ENCODE measurements around the gene GMDS.

GMDS gene

DNA sequence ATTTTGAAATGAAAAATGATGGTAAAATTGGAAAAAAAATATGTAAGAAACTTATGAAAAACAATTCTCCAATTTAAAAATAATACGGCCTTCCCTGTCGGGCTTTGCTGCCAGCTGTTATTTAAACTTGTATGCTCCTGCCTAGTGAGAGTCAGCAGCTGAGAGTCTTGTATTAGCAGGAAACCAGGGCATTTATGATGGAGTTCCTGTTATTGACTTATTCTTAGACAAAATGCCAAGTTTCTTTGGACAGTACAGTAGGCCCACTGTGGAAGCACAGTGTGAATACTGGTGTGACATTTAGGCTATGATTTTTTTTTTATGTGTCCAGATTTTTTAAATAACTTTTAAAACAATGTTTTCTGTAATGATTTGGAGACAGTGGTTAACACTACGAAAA is 42.1 kb downstream of the GMDS start:
- DNase-seq = no peak

GRCh38 chr6:2197984-2198383 is 47.4 kb downstream of the GMDS start:
- DNase-seq = no peak

DNA sequence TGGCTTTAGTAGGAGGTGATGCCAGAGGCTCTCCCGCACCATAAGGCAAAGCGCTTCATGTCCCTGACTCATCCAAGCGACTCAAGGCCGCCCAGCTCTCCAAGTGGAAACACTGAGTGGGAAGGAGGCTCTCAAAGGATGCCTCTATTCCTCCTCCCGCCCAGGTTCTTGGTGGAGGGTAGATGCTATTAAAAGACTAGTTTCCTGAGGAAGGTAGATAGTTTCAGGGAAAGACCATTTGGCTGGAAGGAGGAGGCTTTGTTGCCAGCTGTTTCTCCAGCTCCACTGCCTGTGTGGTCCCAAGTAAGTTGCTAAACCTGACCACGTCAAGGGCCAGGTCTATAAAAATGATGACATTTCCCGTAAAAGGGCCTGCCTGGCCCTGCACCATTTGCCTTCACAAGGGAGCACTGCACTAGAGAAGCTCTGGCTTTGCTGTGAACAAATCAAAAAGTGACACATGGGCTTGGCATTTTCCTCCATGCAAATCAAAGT is 48.2 kb downstream of the GMDS start:
- no peak for DNase-seq

GRCh38 chr6:2196079-2196679 is 49.2 kb downstream of the GMDS start:
- DNase-seq = peak; percentile 86

DNA sequence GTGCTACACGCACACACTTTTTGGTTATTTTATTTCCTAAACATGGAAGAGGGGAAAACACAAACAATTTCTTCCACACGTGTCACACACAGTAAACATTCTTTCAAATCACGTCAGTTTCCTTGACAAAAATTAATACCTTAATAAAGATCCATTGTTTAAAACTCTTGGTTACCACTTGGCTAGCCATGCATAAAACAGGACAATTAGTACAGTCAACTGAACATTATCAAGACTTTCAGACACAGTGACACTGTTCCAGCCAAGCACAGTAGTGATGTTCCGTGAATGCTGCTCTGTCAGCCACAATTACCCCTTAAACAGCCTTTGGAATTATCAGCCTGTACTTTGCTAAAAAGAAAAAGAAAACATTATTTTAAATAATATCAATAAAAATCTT is 50.8 kb downstream of the GMDS start:
- no peak for DNase-seq

GRCh38 chr6:2193931-2194330 is 51.5 kb downstream of the GMDS start:
- no peak for DNase-seq

DNA sequence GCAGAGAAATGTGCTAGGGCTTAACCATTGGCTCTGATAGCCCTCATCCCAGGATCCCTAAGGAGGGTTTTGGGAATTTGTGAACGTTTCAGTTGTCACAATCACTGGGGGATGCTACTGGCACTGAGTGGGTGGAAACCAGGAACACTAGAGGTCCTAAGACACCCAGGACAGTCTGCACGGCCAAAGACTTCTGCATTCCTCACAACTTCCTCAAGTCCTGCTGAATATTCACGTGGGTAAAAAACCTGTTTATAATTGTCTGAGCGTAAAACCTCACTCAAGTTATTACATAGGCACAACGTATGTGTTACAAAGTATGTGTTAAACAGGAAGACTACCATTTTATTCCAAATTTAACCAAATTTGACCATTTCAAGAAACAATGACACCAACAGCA is 52.4 kb downstream of the GMDS start:
- no peak for DNase-seq

GRCh38 chr6:2191390-2191740 is 54.0 kb downstream of the GMDS start:
- DNase-seq = no peak

GRCh38 chr6:2190661-2191389 is 54.6 kb downstream of the GMDS start:
- DNase-seq = no peak

DNA sequence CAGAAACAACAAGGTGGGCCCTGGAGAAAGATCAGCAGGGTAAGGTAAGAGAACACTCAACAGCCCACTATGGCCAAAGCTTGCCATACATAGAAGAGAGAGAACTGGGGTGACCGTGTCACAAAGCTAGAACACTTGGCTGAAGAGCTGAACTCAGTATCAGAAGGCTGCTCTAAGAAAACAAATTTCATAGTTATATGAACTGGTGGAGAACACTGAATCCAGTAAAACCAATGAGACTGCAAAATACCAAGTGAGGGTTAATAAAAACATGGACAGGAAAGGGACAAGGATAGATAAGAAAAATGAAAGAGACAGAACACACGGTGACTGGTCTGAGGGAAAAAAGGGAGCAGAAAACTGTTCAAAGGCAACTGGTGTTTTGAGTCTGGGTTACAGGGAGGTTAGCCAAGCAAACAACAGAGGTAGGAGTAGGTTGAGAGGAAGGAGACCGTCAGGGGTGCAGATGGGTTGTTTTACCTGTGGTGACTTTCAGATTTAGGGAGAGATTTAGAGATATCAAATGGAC is 56.5 kb downstream of the GMDS start:
- no peak for DNase-seq

DNA sequence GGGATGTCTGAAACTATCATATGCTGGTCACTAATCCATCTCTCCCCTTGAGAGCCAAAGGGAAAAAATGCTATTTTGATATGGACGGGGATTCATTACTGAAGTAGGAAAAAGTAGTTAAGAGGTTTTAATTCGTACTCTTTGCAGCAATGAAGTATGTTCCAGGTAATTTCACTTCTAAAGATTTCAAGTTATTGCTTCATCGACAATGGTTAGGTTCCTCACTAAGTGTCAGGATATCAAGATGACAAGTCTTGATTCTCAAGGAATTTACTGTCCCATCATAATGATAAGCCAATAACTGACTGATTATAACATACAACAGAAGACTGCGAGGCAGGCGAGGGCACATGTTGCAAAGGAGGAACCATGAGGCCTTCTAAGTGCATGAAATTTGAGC is 57.0 kb downstream of the GMDS start:
- no peak for DNase-seq

DNA sequence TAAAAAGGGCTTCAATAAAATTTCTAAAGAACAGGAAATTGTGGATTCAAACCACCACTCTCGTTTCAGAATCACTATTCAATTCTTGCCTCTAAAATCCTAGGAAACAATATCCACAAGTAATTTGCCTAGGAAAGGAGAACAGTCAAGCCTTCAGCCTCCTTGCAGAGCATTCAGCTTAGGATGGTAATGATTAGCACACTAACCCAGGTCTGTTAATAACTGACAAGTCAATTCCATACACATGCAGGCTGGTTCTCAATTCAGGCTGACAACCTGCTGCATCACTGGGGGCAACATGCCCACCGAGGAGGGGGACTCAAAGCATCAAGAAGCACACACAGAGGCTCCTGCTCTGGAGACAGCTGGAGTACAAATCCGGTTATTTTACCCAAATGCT is 57.6 kb downstream of the GMDS start:
- DNase-seq = no peak

DNA sequence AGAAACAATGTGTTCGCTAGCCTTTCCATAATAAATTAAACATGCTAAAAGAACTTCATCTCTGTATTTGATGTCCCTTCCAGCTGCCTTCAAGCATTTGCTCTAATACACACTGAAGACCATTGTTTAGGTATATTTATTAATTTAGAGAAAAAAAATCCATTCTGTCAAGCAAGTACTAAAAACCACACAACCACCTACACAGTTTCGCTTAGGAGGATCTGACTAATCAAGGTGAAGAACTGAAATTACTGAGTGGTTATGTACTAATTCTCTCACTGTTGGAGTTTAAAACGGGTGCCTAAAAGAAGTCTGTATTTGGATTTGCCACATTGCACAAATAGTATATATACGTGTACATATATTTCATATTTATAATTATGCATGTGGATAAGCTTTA is 58.9 kb downstream of the GMDS start:
- DNase-seq = no peak

DNA sequence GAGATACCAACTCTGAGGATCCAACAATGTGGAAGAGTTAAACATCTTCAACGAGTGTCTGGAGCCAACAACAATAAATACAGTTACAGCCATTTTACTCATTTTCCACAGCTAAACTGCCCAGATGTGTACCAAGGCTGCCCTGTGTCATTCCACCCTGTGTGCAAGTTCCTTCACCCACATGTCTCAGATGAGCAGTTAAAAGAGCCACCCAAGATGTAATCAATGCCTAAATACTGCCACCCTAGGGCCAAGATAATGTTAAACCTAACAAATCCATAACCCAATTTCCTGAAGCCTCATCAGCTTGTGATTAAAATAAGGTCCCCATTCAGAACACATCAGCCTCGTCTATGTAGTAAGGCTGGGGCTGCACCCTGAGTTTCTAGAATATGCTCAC is 59.9 kb downstream of the GMDS start:
- DNase-seq = peak; percentile 60

- DNase-seq = peak; percentile 65
These were observed 60.5 kb downstream of the GMDS start for GRCh38 chr6:2184700-2185455.

DNA sequence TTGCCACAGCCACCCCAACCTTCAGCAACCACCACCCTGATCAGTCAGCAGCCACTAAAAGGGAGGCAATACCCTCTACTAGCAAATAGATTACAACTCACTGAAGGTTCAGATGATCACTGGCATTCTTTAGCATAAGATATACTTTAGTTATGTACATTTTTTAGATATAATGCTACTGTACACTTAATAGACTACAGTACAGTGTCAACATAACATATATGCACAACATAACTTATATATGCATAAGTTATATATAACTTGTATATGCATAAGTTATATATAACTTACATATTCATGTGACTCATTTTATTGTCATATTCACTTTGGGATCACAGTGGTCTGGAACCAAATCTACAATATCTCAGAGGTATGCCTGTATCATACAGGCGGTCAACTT is 61.7 kb downstream of the GMDS start:
- DNase-seq = no peak

DNA sequence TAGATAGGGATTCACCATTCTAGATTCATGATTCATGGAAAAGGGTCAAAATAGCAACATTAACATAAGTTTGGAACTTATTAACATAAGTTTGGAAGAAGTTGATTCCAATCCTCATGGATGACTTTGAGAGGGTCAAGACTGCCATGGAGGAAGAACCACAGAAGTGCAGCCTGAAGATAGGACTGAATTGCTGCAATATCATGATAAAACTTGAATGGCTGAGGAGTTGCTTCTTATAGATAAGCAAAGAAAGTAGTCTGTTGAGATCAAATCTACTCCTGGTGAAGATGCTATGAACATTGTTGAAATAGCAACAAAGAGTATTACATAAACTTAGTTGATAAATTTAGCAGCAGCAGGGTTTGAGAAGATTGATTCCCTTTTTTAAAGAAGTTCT is 62.2 kb downstream of the GMDS start:
- DNase-seq = peak; percentile 78

GRCh38 chr6:2182251-2182650 is 63.2 kb downstream of the GMDS start:
- peak; percentile 12 for DNase-seq

GRCh38 chr6:2181567-2181966 is 63.8 kb downstream of the GMDS start:
- no peak for DNase-seq

- DNase-seq = peak; percentile 41
These were observed 65.5 kb downstream of the GMDS start for GRCh38 chr6:2179950-2180349.

GRCh38 chr6:2179241-2179640 is 66.2 kb downstream of the GMDS start:
- no peak for DNase-seq

DNA sequence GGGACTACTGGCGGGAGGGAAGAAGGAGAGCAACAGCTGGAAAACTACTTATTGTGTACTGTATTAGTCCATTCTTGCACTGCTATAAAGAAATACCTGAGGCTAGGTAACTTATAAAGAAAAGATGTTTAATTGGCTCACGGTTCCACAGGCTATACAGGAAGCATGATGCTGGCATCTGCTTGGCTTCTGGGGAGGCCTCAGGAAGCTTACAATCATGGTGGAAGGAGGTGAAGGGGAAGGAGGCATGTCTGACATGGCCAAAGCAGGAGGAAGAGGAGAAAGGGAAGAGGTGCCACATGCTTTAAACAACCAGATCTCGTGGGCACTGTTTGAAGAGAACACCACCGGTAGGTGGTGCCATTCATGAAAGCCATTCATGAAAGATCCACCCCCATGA is 67.3 kb downstream of the GMDS start:
- no peak for DNase-seq

- DNase-seq = no peak
These were observed 69.6 kb downstream of the GMDS start for GRCh38 chr6:2175825-2176224.

Measured in hematopoietic multipotent progenitor cell treated with erythropoietin and hydrocortisone succinate and interleukin-3 and kit ligand, for 6 days (in vitro differentiated cells).